Measurements from ENCODE around the gene HTRA1. TPM values are rescaled to one million over a fixed set of nuclear protein-coding genes. Genes with fewer than 3 reads are reported as not detected.

The HTRA1 gene
- total and polyA plus RNA-seq, 8 donors, result 26.3 to 81.2 (median 55.3) TPM

GRCh38 chr10:122462533-122463465 is 1.4 kb downstream of the HTRA1 start:
- WGBS, 5 donors, result 11 to 20% (median 17%) methylated on average over 43 to 47 of the region's 47 CpGs
- peak in 1 of 2 donors; percentile 68 for DNase-seq
- intact Hi-C loops (cut with DNase I; ENCODE audit: low total_unique reads), result no loop called here
- H3K36me3 ChIP-seq, result no peaks in the 10 kb centered on the region
- no peaks in the 10 kb centered on the region for H3K9me3 ChIP-seq
- H3K4me1 ChIP-seq, result peaks cover 22 to 53% (median 39%) of the 10 kb centered on the region in 4 donors
- peaks cover 0 to 58% (median 14%) of the 10 kb centered on the region in 3 donors for H3K27me3 ChIP-seq
- H3K4me3 ChIP-seq, result peak overlapping the region; percentile 60 to 81 (median 72)
- H3K27ac ChIP-seq, result peak overlapping the region; percentile 9 to 92 (median 80)
- TF ChIP-seq, protein P1, sequence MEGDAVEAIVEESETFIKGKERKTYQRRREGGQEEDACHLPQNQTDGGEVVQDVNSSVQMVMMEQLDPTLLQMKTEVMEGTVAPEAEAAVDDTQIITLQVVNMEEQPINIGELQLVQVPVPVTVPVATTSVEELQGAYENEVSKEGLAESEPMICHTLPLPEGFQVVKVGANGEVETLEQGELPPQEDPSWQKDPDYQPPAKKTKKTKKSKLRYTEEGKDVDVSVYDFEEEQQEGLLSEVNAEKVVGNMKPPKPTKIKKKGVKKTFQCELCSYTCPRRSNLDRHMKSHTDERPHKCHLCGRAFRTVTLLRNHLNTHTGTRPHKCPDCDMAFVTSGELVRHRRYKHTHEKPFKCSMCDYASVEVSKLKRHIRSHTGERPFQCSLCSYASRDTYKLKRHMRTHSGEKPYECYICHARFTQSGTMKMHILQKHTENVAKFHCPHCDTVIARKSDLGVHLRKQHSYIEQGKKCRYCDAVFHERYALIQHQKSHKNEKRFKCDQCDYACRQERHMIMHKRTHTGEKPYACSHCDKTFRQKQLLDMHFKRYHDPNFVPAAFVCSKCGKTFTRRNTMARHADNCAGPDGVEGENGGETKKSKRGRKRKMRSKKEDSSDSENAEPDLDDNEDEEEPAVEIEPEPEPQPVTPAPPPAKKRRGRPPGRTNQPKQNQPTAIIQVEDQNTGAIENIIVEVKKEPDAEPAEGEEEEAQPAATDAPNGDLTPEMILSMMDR (IDR thresholded peaks at IDR 0.05), result no peak
- TF ChIP-seq POLR2A (IDR thresholded peaks at IDR 0.05) (no peak), EP300 (IDR thresholded peaks at IDR 0.05) (no peak), POLR2AphosphoS5 (IDR thresholded peaks at IDR 0.05) (no peak)

DNA sequence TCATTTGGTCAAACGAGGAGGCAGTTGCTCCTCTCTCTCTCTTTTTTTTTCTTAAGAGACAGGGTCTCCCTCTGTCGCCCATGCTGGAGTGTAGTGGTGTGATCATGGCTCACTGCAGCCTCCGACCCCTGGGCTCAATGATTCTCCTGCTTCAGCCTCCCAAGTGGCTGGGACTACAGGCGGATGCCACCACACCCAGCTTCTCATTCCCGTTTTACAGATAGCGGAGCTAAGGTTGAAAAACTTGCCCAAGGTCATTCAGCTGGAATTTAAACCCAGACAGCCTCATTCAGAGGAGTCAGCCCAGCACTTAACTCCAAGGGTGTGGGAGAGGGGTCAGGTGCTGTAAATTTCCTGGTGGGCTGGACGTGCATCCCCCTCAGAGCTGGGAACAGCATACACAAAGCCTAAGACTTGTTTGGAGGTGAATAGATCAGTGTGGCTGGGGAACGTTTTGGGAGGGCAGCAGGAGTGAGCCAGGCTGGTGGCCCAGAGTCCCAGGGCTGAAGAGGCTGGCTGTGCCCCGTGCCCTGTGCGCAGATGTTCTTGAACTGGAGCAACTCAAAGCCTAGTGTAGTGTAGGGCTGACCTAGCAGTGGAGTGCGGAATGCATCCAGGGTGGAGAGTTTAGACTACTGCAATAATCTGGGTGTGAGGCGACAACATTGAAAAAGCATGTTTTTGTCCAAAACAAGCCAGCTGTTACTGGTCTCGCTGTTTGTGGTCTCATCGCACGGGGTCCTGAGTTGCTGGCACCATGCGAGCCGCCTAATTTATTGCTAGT is 2.3 kb downstream of the HTRA1 start:
- Histone ChIP-seq H3K4me3 (peak overlapping the region in 3 of 4 donors; percentile 60 to 81 (median 66)), H3K27ac (peak overlapping the region in 2 of 5 donors; percentile 87 to 92), H3K36me3 (no peaks in the 10 kb centered on the region), H3K27me3 (peaks cover 0 to 49% (median 14%) of the 10 kb centered on the region in 3 donors), H3K9me3 (no peaks in the 10 kb centered on the region), H3K4me1 (peaks cover 22 to 57% (median 42%) of the 10 kb centered on the region in 4 donors)
- intact Hi-C loops (cut with DNase I; ENCODE audit: low total_unique reads), result no loop called here
- 67 to 76% (median 71%) methylated on average over 16 to 17 of the region's 17 CpGs for WGBS, 5 donors
- TF ChIP-seq POLR2AphosphoS5 (IDR thresholded peaks at IDR 0.05), result no peak
- TF ChIP-seq, protein P1 (IDR thresholded peaks at IDR 0.05), result no peak
- TF ChIP-seq EP300 (IDR thresholded peaks at IDR 0.05), result no peak
- TF ChIP-seq POLR2A (IDR thresholded peaks at IDR 0.05), result no peak
- DNase-seq, result no peak

GRCh38 chr10:122464250-122464510 is 2.8 kb downstream of the HTRA1 start:
- Histone ChIP-seq H3K36me3 (no peaks in the 10 kb centered on the region), H3K27ac (peak overlapping the region in 1 of 5 donors; percentile 92), H3K4me3 (no peak overlapping the region), H3K4me1 (peaks cover 22 to 60% (median 43%) of the 10 kb centered on the region in 4 donors), H3K9me3 (no peaks in the 10 kb centered on the region), H3K27me3 (peaks cover 0 to 44% (median 11%) of the 10 kb centered on the region in 3 donors)
- intact Hi-C loops (cut with DNase I; ENCODE audit: low total_unique reads), result no loop called here
- no peak for DNase-seq
- 71 to 84% (median 77%) methylated on average over 4 of the region's 4 CpGs for WGBS, 5 donors
- TF ChIP-seq POLR2AphosphoS5 (IDR thresholded peaks at IDR 0.05) (no peak), EP300 (IDR thresholded peaks at IDR 0.05) (no peak), POLR2A (IDR thresholded peaks at IDR 0.05) (no peak)
- TF ChIP-seq, protein P1 (IDR thresholded peaks at IDR 0.05), result no peak

- DNase-seq, result no peak
- TF ChIP-seq POLR2AphosphoS5 (IDR thresholded peaks at IDR 0.05) (no peak), EP300 (IDR thresholded peaks at IDR 0.05) (no peak), POLR2A (IDR thresholded peaks at IDR 0.05) (no peak)
- TF ChIP-seq, protein P1 (IDR thresholded peaks at IDR 0.05), result no peak
- no peaks in the 10 kb centered on the region for H3K36me3 ChIP-seq
- peaks cover 0 to 40% (median 9%) of the 10 kb centered on the region in 3 donors for H3K27me3 ChIP-seq
- H3K27ac ChIP-seq, result no peak overlapping the region
- H3K4me3 ChIP-seq, result no peak overlapping the region
- peaks cover 22 to 64% (median 45%) of the 10 kb centered on the region in 4 donors for H3K4me1 ChIP-seq
- H3K9me3 ChIP-seq, result no peaks in the 10 kb centered on the region
- 88 to 92% (median 91%) methylated on average over 11 of the region's 11 CpGs for WGBS, 5 donors
- intact Hi-C loops (cut with DNase I; ENCODE audit: low total_unique reads), result no loop called here
Measured at GRCh38 chr10:122464586-122464985, 3.2 kb downstream of the HTRA1 start.

Data from stomach (tissue), 9 donors.